ENCODE measurements around the gene RBM23. TPM values are rescaled to one million over a fixed set of nuclear protein-coding genes. Genes with fewer than 3 reads are reported as not detected.

RBM23 gene
- total RNA-seq = 32.5 and 86.7 TPM in 2 replicates

DNA sequence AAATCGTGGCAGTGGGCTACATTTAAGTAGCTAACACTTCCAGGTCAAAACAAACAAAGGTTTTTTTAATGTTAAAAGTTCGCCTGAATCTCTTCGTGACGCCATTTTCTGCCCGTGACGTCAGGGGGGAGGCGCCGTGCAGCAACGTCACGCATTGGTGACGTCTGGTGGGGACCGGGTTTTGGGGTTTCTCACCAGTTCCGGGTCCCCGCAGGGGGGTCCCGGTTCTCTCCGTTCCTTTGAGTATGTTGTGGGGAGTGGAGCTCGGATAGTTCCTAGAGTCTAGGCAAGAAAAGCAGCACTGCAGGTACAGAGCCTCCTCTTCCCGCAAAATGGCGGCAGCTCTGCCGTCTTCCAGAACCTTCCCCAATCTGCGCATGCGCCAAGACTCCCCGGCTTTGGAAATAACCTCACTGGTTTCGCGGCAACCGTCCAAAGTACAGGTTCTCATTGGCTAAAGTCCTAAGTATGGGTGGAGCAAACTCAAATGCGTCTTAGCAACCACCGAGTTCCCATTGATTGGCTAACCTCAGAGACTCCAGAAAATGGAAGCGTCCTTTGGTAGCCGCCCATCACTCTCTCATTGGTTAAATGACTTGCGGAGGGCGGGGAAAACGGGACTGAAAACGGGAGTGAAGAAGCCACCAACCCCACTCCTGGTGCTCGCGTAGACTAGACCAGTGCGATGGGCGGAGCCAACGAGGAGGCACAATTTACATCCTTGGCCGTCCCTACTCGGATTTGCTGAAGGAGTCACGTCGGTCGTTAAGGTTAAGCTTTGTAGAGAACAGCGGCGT lies at the start of gene RBM23:
Gene RBM23 (minus strand): TSS at position 346 of the 797 bp plus-strand sequence.

GRCh38 chr14:22929104-22929960 lies 10.4 kb upstream of the RBM23 start, which contains the start of gene PRMT5:
PRMT5 (minus strand) TSS chr14:22929376; CDS start chr14:22929361, 15 bp downstream.

GRCh38 chr14:22883173-22883976 lies 35.6 kb downstream of the RBM23 start, which contains the start of gene REM2:
REM2 (plus strand) TSS chr14:22883222; CDS start chr14:22883288, 66 bp downstream.

DNA sequence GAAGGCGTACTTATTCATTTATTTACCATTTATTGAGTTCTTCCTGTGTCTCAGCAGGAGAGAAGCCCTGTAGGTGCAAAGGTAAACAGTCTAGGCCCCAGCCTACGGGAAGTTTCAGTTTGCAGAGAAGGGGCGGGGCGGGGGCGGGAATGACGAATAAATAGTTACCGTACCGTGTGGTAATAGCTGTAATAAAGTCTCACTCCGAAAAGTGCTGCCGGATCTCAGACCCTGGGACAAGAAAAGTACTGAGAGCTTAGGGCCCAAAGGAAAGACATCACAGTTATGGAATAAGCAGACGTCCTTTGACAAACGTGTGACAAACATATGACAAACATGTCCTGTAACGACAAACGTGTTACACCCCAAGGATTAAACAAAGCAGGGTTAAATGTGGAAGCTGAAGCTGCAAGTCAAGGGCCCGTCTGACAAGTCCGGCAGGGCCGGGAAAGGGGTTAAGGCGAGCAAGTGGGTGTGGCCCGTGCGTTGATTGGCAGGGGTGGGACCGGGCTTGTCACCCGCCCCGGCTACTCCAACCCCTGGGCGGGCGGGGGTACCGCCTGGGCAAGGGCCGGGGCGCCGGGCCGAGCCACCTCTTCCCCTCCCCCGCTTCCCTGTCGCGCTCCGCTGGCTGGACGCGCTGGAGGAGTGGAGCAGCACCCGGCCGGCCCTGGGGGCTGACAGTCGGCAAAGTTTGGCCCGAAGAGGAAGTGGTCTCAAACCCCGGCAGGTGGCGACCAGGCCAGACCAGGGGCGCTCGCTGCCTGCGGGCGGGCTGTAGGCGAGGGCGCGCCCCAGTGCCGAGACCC lies 47.5 kb downstream of the RBM23 start, which contains the start of gene LRP10:
Gene LRP10 (plus strand): TSS at position 517 of the 809 bp plus-strand sequence. CDS start 564 bp downstream, outside the sequence.

Other genes starting within 250 kb of the RBM23 start
- gene OXA1L, start 152.5 kb downstream of the RBM23 start, total RNA-seq = 46.9 and 59.7 TPM in 2 replicates
- gene SLC7A7, start 103.7 kb downstream of the RBM23 start, total RNA-seq = 6.2 and 6.9 TPM in 2 replicates
- 33.3 and 63.5 TPM in 2 replicates for gene MRPL52, start 89.3 kb downstream of the RBM23 start, total RNA-seq
- gene MMP14, start 82.6 kb downstream of the RBM23 start, total RNA-seq = 104 and 135 TPM in 2 replicates
- 46.9 and 80.0 TPM in 2 replicates for gene LRP10, start 47.4 kb downstream of the RBM23 start, total RNA-seq
- not detected in 2 replicates for gene REM2, start 35.9 kb downstream of the RBM23 start, total RNA-seq
- gene PRMT5, start 10.2 kb upstream of the RBM23 start, total RNA-seq = 37.4 and 54.9 TPM in 2 replicates
- gene HAUS4, start 37.9 kb upstream of the RBM23 start, total RNA-seq = 29.3 and 57.6 TPM in 2 replicates
- gene AJUBA, start 63.4 kb upstream of the RBM23 start, total RNA-seq = 43.4 and 94.0 TPM in 2 replicates
- gene C14orf93, start 91.0 kb upstream of the RBM23 start, total RNA-seq = 4.5 and 6.0 TPM in 2 replicates
- 226 and 241 TPM in 2 replicates for gene PSMB5, start 115.8 kb upstream of the RBM23 start, total RNA-seq
- not detected in 2 replicates for gene PSMB11, start 123.1 kb upstream of the RBM23 start, total RNA-seq
- 8.7 and 10.9 TPM in 2 replicates for gene CDH24, start 138.4 kb upstream of the RBM23 start, total RNA-seq
- 48.9 and 102 TPM in 2 replicates for gene ACIN1, start 176.0 kb upstream of the RBM23 start, total RNA-seq
- 47.2 and 51.0 TPM in 2 replicates for gene C14orf119, start 176.4 kb upstream of the RBM23 start, total RNA-seq
- not detected in 2 replicates for gene CIROP, start 185.8 kb upstream of the RBM23 start, total RNA-seq
- not detected in 2 replicates for gene CEBPE, start 200.1 kb upstream of the RBM23 start, total RNA-seq

Measured in bladder microvascular endothelial cell (primary cell).